Ectodermal cell (in vitro differentiated cells): ENCODE data around the gene SAP25.
A peak's percentile ranks its signal among the peaks of the same experiment; 100 is the strongest.

Experiments
- H3K27ac ChIP-seq: 2 replicates; pipeline ENCODE4 v1.7.0; 2013; ENCODE audit warnings: mild to moderate bottlenecking, low read depth, low read length; ENCODE audit not compliant: insufficient read depth, poor library complexity, severe bottlenecking
- H3K27me3 ChIP-seq: 2 replicates; pipeline ENCODE4 v1.7.0; 2013; ENCODE audit warnings: mild to moderate bottlenecking, low read length; ENCODE audit not compliant: insufficient read depth, control insufficient read depth, poor library complexity, severe bottlenecking
- H3K36me3 ChIP-seq: one replicate; pipeline ENCODE4 v1.7.0; 2013; ENCODE audit warnings: low read length; ENCODE audit not compliant: control insufficient read depth, insufficient read depth
- H3K4me1 ChIP-seq: one replicate; pipeline ENCODE4 v1.7.0; 2013; ENCODE audit warnings: low read length; ENCODE audit not compliant: control insufficient read depth, insufficient read depth
- H3K4me3 ChIP-seq: 2 replicates; pipeline ENCODE4 v1.7.0; 2013; ENCODE audit warnings: low read depth, low read length, control low read depth; ENCODE audit not compliant: insufficient read depth
- H3K9me3 ChIP-seq: 2 replicates; pipeline ENCODE4 v1.7.0; 2013; ENCODE audit warnings: mild to moderate bottlenecking, low read length, moderate library complexity; ENCODE audit not compliant: control insufficient read depth
- WGBS, 2 experiments: methylation state at CpG; one replicate each; pipeline ENCODE4 v1.1.7; 2013; ENCODE audit warnings: missing lambda C conversion rate in 2 of 2; 5-methylcytosine and 5-hydroxymethylcytosine counted together

The SAP25 gene

GRCh38 chr7:100575206-100575631 lies 1.5 kb upstream of the SAP25 start:
- Histone ChIP-seq H3K4me1 (peaks cover 22% of the 10 kb centered on the region), H3K36me3 (peaks cover 4% of the 10 kb centered on the region), H3K27me3 (peaks cover 12% of the 10 kb centered on the region), H3K4me3 (no peak overlapping the region), H3K27ac (no peak overlapping the region), H3K9me3 (no peaks in the 10 kb centered on the region)
- WGBS, 2 experiments = 80 to 85% methylated on average over 14 of the region's 14 CpGs

- Histone ChIP-seq H3K4me3 (no peak overlapping the region), H3K27ac (no peak overlapping the region), H3K36me3 (no peaks in the 10 kb centered on the region), H3K4me1 (peaks cover 28% of the 10 kb centered on the region), H3K9me3 (no peaks in the 10 kb centered on the region), H3K27me3 (peaks cover 18% of the 10 kb centered on the region)
- 91 to 93% methylated on average over 44 of the region's 44 CpGs for WGBS, 2 experiments
Measured at GRCh38 chr7:100574362-100575205, 884 bp upstream of the SAP25 start.

GRCh38 chr7:100572949-100573675 lies 588 bp downstream of the SAP25 start:
- 95 to 96% methylated on average over 30 of the region's 30 CpGs for WGBS, 2 experiments
- Histone ChIP-seq H3K9me3 (no peaks in the 10 kb centered on the region), H3K4me1 (peaks cover 37% of the 10 kb centered on the region), H3K36me3 (no peaks in the 10 kb centered on the region), H3K27me3 (peaks cover 18% of the 10 kb centered on the region), H3K4me3 (no peak overlapping the region), H3K27ac (no peak overlapping the region)

- no peaks in the 10 kb centered on the region for H3K36me3 ChIP-seq
- 88 to 90% methylated on average over 20 of the region's 20 CpGs for WGBS, 2 experiments
- H3K9me3 ChIP-seq = no peaks in the 10 kb centered on the region
- H3K27ac ChIP-seq = no peak overlapping the region
- H3K4me1 ChIP-seq = peaks cover 37% of the 10 kb centered on the region
- H3K4me3 ChIP-seq = no peak overlapping the region
- H3K27me3 ChIP-seq = peaks cover 18% of the 10 kb centered on the region
Measured at GRCh38 chr7:100572281-100572948, 1.3 kb downstream of the SAP25 start.

GRCh38 chr7:100571829-100572116 lies 1.9 kb downstream of the SAP25 start:
- Histone ChIP-seq H3K27ac (no peak overlapping the region), H3K4me3 (no peak overlapping the region), H3K4me1 (peaks cover 37% of the 10 kb centered on the region), H3K27me3 (peaks cover 18% of the 10 kb centered on the region), H3K36me3 (no peaks in the 10 kb centered on the region), H3K9me3 (no peaks in the 10 kb centered on the region)
- 87 to 93% methylated on average over 2 of the region's 2 CpGs for WGBS, 2 experiments

- peaks cover 37% of the 10 kb centered on the region for H3K4me1 ChIP-seq
- 64 to 67% methylated on average over 26 of the region's 26 CpGs for WGBS, 2 experiments
- no peak overlapping the region for H3K27ac ChIP-seq
Measured at GRCh38 chr7:100570954-100571828, 2.5 kb downstream of the SAP25 start.

GRCh38 chr7:100568896-100569844 lies 4.5 kb downstream of the SAP25 start:
- peaks cover 18% of the 10 kb centered on the region for H3K27me3 ChIP-seq
- peak overlapping the region; percentile 44 for H3K4me3 ChIP-seq
- H3K27ac ChIP-seq = peak overlapping the region; percentile 18
- peaks cover 37% of the 10 kb centered on the region for H3K4me1 ChIP-seq
- WGBS, 2 experiments = 23% methylated on average over 36 of the region's 36 CpGs
- H3K36me3 ChIP-seq = no peaks in the 10 kb centered on the region
- H3K9me3 ChIP-seq = no peaks in the 10 kb centered on the region

More at GRCh38 chr7:100570954-100571828, 2.5 kb downstream of the SAP25 start:
- Histone ChIP-seq H3K36me3 (no peaks in the 10 kb centered on the region), H3K4me3 (no peak overlapping the region), H3K9me3 (no peaks in the 10 kb centered on the region), H3K27me3 (peaks cover 18% of the 10 kb centered on the region)

- Histone ChIP-seq H3K36me3 (no peaks in the 10 kb centered on the region), H3K4me1 (peaks cover 37% of the 10 kb centered on the region), H3K27me3 (peaks cover 18% of the 10 kb centered on the region), H3K27ac (no peak overlapping the region), H3K4me3 (no peak overlapping the region), H3K9me3 (no peaks in the 10 kb centered on the region)
- 86 to 87% methylated on average over 11 of the region's 11 CpGs for WGBS, 2 experiments
Measured at GRCh38 chr7:100568176-100568895, 5.4 kb downstream of the SAP25 start.
